GM20431 (cell line): ENCODE measurements around the gene SCGB1C1.
"Not testable (repeated sequence)": the region's sequence is repeated elsewhere in the genome, so short reads cannot be mapped to it uniquely, and the experiment has no call there.

Source experiments
- in situ Hi-C: fragments of 300-500 bp; cut with MseI, MboI; formaldehyde crosslinking; loops from one replicate; pipeline ENCODE4 v1.15.0; 2020; ENCODE audit warnings: low sequenced_read_pairs; ENCODE audit not compliant: unreplicated experiment

Gene SCGB1C1

GRCh38 chr11:216081-216974, 23.4 kb downstream of the SCGB1C1 start:
- in situ Hi-C loops = no loop called here

GRCh38 chr11:217704-218103, 24.8 kb downstream of the SCGB1C1 start:
- in situ Hi-C loops = no loop called here

- in situ Hi-C loops = no loop called here
Observed at GRCh38 chr11:218815-219593, 26.1 kb downstream of the SCGB1C1 start.

GRCh38 chr11:220641-221215, 27.9 kb downstream of the SCGB1C1 start:
- in situ Hi-C loops = not testable (repeated sequence)

GRCh38 chr11:221539-221938, 28.7 kb downstream of the SCGB1C1 start:
- in situ Hi-C loops = no loop called here

GRCh38 chr11:221998-222789, 29.3 kb downstream of the SCGB1C1 start:
- in situ Hi-C loops = no loop called here

- in situ Hi-C loops = no loop called here
Observed at GRCh38 chr11:223026-223789, 30.3 kb downstream of the SCGB1C1 start.

- in situ Hi-C loops = no loop called here
Observed at GRCh38 chr11:223884-224283, 31.0 kb downstream of the SCGB1C1 start.

GRCh38 chr11:224424-224823, 31.5 kb downstream of the SCGB1C1 start:
- in situ Hi-C loops = no loop called here

GRCh38 chr11:225734-226453, 33.0 kb downstream of the SCGB1C1 start:
- in situ Hi-C loops = no loop called here

- in situ Hi-C loops = no loop called here
Observed at GRCh38 chr11:227824-228379, 35.0 kb downstream of the SCGB1C1 start.

GRCh38 chr11:230431-230830, 37.6 kb downstream of the SCGB1C1 start:
- in situ Hi-C loops = no loop called here

- in situ Hi-C loops = no loop called here
Observed at GRCh38 chr11:232783-233565, 40.1 kb downstream of the SCGB1C1 start.

GRCh38 chr11:235180-235579, 42.3 kb downstream of the SCGB1C1 start:
- in situ Hi-C loops = no loop called here

GRCh38 chr11:235609-235996, 42.7 kb downstream of the SCGB1C1 start:
- in situ Hi-C loops = no loop called here

- in situ Hi-C loops = no loop called here
Observed at GRCh38 chr11:235997-236773, 43.3 kb downstream of the SCGB1C1 start, which contains the start of gene SIRT3. Gene SIRT3, minus strand, starts transcription at chr11:236342. Its CDS starts 14 bp downstream, at chr11:236328.
